ENCODE data around the gene MKRN2OS.

MKRN2OS gene

GRCh38 chr3:12545473-12545791 lies at the start of gene MKRN2OS:
MKRN2OS (minus strand) TSS chr3:12545499; CDS start chr3:12545464, 35 bp downstream.
- DNase-seq, result no peak

DNA sequence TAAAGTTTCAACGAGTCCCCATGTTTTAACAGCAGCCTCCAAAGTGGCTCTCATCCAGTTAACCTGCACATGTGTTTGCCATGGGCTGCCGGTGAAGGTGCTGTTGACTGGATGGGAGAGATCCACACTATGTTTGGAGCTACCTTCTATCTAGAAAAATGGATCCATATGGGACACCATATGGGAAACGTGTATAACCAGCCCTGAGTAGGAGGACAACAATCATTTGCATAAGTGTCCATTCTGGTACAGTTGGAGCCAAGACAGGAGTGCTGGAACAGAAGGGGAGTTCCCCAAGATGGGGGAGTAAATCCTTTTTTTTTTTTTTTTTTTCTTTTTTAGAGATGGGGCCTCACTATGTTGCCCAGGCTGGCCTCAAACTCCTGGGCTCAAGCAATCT lies 48.2 kb upstream of the MKRN2OS start:
- no peak for DNase-seq

DNA sequence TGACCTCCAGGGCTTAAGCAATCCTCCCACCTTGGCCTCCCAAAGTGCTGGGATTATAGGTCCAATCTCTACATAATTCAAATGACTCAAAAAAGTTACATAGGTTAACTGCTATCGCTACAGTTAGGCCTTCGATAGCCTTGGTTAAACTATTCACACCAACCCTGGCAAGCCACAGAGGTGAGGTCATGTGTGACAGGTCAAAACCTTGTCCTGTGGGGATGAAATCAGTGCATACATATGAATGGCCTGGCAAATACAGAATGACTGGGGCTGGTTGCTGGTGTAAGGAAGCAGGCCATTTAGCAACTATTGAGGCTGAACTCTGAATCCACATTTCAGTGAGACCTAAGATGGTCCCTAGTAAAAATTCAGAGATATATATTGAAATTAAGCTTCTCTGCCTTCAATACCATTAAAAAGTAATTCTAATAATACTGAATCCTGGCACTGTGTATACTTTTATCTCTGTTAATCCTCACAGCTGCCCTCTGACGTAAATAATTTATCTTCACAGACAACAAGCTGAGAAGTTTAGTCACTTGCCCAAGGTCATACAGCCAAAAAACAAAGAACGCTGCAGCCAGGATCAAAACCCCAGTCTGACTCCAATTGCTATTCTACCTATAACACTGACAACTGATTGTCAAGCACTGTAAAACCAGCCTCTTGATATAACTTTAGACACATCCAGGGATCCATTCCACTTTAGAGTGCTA lies 46.9 kb upstream of the MKRN2OS start:
- no peak for DNase-seq

DNA sequence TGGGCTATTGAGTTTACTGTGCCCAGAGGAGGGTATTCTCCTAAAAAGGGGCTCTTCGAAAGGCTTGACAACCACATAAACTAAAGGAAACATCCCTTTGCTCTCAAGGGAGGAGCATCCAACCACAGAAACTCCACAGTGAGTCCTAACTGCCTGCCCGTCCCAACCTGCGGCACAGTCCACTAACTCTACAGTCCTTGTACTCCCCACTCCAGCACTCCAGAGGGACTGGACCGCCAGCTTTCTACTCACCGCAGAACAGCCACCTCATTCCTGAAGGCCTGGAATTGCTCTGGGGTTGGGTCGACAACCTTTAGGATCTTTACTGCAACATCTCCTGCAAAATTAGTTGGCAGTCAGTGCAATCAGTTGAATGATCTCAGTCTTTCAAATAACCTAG lies 46.2 kb upstream of the MKRN2OS start:
- no peak for DNase-seq

DNA sequence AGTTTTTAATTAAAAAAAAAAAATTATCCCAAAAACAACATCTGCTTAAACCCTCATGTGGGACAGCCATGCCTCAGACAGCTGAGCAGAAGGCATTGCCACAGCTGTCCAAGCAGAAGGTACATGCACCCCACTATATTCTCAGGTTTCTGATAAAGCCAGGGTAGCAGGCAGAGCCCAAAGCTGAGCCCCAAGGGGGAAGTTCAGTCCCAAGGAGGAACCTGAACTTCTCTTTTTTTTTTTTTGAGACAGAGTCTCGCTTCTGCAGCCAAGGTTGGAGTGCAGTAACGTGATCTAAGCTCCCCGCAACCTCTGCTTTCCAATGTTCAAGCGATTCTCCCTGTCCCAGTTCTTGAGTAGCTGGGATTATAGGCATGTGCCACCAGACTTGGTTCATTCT lies 44.8 kb upstream of the MKRN2OS start:
- DNase-seq, result no peak

DNA sequence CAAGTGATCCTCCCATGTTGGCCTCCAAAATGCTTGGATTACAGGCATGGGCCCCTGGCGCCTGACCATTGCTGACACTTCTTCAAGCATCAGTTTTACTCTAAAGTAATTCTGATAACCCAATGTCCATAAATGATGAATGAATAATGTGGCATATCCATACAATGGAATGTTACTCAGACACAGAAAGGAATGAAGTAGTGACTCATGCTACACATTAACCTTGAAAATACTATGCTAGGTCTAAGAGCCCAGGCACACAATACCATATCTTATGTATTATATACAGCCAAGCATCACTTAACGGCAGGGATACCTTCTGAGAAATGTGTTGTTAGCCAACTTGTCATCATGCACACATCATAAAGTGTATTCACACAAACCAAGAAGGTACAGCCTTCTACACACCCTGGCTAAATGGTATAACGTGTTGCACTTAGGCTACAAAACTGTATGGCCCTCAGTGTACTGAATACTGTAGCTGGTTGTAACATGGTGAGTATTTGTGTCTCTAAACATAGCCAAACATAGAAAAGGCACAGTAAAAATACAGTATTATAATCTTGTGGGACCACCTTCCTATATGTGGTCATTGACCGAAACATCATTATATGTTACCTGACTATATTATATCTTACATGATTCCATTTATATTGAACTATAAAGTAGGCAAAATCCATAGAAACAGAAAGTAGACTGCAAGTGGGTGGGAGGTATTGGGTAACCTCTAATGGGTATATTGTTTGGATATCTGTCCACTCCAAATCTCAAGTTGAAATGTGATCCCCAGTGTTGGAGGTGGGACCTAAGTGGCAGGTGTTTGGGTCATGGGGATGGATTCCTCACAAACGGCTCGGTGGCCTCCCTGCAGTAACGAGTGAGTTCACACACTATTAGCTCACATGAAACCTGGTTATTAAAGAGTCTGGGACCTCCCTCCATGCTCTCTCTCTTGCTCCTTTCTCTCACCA lies 43.0 kb upstream of the MKRN2OS start:
- DNase-seq, result no peak

DNA sequence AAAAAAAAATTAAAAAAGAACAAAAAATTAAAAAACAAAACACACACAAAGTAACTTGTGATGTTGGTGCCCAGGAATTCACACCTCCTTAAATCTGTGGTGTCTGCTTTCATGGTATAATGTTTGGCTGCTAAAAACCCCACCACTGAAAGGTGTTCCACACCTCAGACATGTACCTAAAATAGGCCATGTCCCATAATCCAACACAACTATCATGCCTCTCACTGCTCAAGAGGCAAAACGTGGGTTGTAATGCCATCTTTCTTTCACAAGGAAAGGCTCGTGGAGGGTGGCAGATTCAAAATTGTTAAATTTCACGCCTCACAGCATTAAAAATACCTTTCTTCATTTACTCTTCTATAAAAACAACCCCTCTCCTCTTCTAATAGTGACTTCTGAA lies 41.1 kb upstream of the MKRN2OS start:
- no peak for DNase-seq

DNA sequence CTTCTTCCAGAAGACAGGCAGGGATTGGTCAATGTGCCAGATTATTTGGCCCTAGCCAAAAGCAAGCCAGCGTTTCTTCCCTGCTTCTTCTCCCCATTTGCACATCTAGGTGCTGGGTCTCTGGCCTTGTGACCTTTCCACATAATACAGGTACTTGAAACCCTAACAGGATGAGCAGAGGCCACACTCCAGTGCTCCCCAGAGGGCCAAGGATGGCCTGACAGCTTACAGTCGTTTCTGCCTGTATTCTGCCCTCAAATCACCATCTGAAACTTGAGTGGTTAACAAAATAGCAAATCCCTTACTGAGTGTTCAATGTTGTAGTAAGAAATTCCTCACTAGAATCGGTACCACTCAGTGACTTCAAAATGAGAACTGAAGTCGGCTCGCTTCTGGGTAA lies 40.7 kb upstream of the MKRN2OS start:
- DNase-seq, result no peak

DNA sequence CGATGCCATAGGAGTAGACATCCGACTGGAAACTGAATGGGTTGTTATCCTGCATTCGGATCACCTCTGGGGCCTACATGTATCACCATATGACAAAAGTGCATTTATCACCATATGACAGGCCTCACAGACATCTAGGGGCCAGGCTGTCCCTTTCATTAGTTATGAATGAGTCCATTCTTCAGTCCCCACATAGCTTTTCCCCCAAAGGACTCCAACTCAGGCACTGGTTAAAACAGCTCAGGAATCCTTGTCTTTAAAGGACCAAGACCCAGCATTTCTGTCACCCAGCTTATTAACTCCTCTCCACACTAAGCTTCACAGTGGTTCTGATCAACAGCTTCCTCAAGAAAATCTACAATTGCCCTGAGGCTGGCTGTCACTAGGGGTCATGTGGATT lies 39.9 kb upstream of the MKRN2OS start:
- DNase-seq, result no peak

DNA sequence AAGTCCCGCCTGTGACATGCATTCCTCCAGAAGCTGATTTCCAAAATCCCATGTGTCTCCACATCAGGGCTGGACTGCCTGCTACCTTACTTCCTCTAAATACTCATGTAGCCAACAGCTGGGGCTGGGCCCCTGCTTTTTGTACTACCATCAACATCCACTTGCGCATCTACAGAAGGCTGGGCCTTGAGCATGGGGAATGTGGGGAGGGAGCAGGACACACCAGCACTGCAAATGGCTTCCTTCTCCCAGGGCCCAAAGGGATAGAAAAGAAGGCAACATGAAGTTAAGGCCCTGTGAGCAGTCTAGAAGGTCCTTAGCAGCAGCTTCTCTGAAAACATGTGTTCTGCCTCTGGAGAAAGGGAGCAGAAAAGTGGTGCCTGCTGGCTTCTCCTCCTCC lies 38.8 kb upstream of the MKRN2OS start:
- DNase-seq, result no peak

- no peak for DNase-seq
These were observed 38.0 kb upstream of the MKRN2OS start for GRCh38 chr3:12583280-12583679.

DNA sequence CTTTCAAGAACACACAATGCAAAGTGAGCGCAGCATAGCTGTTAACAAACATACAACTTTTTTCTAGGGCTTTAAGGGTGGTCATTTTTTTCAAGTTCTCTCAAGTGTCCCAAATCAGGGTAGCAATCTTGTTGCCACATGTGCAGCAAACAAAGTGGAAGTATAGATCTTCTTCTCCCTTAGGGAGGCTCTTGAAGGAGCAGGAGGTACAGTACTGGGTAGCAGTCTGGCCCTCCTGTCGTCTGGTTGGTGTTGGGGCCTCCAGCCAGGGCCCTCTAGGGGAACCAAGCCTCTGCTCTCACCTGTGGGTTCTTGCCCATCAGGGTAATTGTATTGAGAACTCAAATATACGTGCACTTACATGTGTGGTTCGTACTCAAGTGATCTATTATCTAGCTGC lies 37.4 kb upstream of the MKRN2OS start:
- DNase-seq, result no peak

DNA sequence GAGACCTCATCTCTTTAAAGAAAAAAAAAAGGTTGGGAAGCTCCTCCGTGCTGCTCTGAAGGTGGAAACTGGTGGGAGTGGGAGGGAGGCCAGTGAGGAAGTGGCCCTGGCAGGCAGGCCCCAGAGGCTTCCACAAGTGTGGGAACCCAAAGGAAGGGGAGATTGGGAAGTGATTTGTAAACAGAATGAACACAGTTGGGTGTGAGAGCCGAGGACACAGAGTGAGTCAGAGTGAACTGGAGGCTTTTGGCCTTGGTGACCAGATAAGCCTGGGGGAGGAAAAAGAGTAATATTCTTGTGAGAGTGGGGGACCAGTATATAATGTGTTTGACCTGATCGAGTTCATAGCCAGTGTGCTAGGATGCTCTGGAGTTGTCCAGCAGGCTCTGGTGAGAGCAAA lies 34.6 kb upstream of the MKRN2OS start:
- DNase-seq, result no peak

DNA sequence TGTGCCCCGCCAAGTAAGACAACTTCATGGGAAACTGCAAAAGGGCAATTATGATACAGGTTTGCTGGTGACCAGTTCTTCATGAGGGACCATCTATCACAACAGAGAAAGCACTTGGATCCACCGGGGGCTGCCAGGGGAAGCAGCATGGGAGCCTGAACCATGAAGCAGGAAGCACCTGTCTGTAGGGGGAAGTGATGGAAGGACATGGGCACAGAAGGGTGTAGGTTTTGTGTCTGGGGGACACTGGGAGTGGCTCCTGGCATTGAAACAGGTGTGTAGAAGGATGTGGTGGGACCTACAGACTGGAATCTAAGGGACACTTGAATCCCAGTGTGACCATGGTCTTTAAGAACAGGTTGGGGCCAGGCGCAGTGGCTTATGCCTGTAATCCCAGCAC lies 34.2 kb upstream of the MKRN2OS start:
- DNase-seq, result no peak

GRCh38 chr3:12578742-12579141 lies 33.4 kb upstream of the MKRN2OS start:
- DNase-seq, result no peak

DNA sequence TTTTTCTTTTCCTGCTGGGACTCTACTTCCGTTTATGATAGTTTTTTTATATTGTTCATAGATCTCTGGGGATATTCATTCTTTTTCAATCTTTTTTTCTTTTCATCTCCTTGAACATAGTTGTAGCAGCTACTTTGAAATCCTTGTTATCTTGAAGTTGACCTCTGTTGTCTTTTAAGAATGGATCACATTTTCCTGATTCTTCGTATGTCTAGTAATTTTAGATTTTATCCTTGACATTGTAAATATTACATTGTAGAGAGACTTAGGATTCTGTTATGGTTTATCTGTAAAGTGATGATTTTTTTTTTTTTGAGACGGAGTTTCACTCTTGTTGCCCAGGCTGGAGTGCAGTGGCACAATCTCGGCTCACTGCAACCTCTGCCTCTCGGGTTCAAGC lies 32.1 kb upstream of the MKRN2OS start:
- DNase-seq, result no peak

DNA sequence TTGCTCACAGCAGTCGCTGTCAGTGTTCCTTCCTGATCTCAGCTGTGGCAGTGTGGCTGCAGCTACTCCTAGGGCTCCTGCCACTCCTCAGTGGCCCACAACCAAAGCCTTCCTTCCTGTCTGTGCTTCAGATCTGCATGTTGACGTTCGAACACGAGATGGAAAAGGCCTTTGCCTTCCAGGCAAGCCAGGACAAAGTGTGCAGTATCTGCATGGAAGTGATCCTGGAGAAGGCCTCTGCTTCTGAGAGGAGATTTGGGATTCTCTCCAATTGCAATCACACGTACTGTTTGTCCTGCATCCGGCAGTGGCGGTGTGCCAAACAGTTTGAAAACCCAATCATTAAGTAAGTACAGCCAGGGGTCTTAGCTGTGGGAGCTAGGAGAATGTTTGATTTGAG lies 29.4 kb upstream of the MKRN2OS start:
- DNase-seq, result no peak

GRCh38 chr3:12574131-12574530 lies 28.8 kb upstream of the MKRN2OS start:
- DNase-seq, result no peak

- no peak for DNase-seq
These were observed 26.7 kb upstream of the MKRN2OS start for GRCh38 chr3:12571986-12572385.

GRCh38 chr3:12569836-12570235 lies 24.5 kb upstream of the MKRN2OS start:
- no peak for DNase-seq

- no peak for DNase-seq
These were observed 23.4 kb upstream of the MKRN2OS start for GRCh38 chr3:12568747-12569146.

DNA sequence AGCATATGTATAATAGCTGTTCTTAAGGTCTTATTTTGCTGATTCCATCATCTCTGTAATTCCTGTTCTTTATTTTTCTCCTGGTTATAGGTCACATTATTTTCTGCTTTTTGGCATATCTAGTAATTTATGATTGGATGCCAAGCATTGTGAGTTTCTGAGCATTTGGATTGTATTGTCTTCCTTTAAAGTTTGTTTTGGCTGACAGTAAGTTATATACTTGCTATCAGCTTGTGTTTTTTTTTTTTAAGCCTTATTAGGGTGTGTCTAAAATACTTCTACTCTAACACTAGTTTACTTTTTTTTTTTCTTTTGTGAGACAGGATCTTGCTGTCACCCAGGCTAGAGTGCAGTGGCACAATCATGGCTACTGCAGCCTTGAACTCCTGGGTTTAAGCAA lies 21.7 kb upstream of the MKRN2OS start:
- no peak for DNase-seq

DNA sequence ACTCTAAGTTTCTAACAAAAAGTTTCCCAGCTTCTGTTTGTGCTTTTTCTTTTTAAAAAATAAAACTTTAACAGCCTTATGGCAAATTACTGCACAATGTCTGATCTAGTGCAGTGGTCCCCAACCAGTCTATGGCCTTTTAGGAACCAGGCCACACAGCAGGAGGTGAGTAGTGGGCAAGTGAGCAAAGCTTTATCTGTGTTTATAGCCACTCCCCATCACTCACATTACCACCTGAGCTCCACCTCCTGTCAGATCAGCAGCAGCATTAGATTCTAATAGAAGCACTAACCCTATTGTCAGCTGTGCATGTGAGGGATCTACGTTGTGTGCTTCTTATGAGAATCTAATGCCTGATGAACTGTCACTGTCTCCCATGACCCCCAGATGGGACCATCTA lies 17.2 kb upstream of the MKRN2OS start:
- DNase-seq, result no peak

GRCh38 chr3:12561397-12561796 lies 16.1 kb upstream of the MKRN2OS start:
- DNase-seq, result no peak

Measured in activated CD4-positive, alpha-beta T cell treated with anti-CD3 and anti-CD28 coated beads, Interleukin-10, Interleukin-2, amounts not matched to agents 100 ng/mL and 50 ng/mL, durations not matched to agents 16 hours and 8 hours (primary cell).